ENCODE results near the gene SIGLEC5.

SIGLEC5 gene

GRCh38 chr19:51627491-51628138, 2.6 kb downstream of the SIGLEC5 start:
- DNase-seq, result no peak

DNA sequence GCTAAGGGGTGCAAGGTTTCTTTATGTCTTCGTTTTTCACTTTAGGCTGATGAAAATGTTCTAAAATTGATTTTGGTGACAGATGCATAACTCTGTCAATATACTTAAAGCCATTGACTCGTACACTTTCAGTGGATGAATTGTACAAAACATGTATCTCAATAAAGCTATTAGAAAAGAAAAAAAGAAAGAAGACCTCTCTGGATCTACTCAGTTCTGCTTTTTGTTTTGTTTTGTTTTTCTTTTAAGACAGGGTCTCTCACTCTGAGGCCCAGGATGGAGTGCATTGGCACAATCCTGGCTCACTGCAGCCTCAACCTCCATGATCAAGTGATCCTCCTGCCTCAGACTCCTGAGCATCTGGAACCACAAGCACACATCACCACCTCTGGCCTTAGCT, 3.5 kb downstream of the SIGLEC5 start:
- no peak for DNase-seq

GRCh38 chr19:51621178-51621577, 9.0 kb downstream of the SIGLEC5 start:
- DNase-seq, result peak; percentile 35 to 71

DNA sequence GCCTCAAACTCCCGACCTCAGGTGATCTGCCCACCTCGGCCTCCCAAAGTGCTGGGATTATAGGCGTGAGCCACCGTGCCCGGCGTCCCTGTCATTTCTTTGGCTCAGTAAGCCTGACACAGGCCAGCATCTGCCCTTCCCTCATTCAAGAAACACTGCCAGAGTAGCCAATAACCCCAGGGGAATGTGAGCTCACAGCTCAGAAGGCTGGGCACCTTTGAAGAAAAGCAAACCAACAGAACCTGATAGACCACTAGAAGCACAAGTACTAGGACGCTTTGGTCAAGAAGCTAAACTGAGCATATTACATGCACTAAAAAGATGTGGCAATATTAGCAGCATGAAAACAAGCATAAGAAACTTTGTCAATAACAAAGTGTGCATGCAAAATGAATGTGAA, 14.2 kb downstream of the SIGLEC5 start:
- DNase-seq, result no peak

DNA sequence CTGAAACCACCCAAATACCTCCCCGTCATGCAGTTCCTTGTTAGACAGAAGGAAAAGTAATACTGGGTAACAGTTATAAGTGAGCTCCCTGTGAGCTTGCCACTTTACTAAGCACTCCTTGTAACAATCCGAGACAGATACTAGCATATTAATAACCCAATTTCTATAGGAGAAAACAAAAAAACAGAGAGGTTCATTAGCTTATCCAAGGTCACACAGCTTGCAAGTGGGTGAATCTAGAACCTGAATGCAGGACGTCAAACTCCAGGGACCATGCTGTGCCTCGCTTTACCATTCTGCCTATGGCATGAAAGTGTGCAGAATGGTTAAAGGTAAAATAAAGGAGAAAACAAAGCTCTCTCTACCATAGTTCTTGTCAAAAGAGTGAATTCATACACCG, 15.4 kb downstream of the SIGLEC5 start:
- DNase-seq, result no peak

DNA sequence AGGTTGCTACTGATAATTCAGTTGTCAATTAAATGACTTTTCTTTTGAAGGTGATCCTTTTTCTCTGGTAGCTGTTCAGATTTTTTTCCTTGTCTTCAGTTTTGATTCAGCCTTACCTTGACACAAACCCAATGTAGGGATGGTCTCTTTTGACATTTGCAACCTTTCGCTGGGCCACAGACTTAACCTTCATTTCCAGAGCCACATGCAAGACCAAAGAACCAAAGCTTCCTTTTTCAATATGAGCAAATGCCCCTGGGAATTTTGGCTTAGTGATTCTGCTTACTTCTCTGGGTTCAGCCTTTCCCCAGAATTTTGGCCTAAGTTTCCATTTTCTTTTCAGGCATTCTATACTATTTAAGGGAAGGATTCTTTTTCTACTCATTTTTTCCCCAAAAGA, 19.6 kb downstream of the SIGLEC5 start:
- no peak for DNase-seq

- peak; percentile 78 to 99 for DNase-seq
These were observed 22.2 kb downstream of the SIGLEC5 start for GRCh38 chr19:51607920-51608562.

GRCh38 chr19:51607077-51607476, 23.1 kb downstream of the SIGLEC5 start:
- no peak for DNase-seq

DNA sequence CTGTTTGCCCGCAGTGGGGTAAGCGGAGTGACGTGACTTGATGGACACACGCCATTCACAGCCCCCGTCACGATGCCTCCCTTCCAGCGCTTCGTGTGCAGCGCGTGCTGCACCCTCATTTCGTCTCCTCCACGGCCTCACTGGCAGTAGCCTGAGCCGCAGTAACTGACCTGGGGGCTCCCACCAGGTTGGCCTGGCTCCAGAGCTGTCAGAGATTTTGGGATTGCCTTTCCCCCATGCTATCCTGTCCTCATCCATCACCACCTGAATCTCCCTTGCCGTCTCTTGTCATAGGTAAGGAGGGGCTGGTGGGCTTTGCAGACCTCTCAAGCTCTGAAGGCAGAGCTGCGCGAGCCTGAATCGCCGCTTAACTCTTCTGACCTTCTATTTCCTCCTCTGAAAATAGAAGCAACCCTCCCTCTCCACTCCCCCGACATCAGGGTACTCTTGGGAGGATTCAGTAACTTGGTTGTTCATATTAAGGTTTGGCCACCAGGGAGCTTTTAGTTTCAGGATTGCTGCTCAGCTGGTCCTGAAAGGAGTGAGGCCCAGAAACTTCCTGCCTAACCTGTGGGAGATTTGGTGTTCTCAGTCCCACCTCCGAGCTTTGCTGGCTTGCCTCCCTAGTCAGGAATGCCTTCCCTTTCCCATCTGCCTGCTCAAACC, 27.9 kb downstream of the SIGLEC5 start:
- no peak for DNase-seq

DNA sequence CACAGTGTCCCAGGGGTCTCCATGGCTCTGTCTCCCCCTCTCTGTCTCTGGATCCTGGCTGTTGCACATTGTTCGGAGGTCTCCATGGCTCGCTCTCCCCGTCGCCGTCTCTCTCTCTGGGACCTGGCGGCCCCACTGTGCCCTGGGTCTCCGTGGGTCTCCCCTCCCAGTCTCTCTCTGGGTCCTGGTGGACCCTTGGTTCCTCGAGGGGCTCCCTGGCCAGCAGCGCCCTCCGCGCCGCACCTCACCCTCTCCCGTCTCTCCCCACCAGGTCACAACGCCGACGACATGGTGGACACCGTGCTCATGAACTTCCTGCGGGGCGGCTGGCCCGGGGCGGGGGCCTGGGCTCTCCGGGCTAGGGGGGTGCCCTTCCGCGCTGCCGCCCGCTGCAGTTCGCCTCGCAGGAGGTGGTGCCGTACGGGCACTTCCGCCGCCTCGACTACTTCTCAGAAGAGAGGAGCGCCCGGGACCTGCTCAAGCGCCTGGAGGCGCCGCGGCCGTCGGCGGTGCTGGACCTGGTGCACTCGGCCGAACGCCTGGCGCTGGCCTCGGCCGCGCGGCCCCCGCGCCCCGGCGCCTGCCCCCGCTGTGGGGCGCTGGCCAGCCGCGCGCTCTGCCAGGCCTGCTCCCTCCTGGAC, 29.1 kb downstream of the SIGLEC5 start:
- DNase-seq, result no peak

DNA sequence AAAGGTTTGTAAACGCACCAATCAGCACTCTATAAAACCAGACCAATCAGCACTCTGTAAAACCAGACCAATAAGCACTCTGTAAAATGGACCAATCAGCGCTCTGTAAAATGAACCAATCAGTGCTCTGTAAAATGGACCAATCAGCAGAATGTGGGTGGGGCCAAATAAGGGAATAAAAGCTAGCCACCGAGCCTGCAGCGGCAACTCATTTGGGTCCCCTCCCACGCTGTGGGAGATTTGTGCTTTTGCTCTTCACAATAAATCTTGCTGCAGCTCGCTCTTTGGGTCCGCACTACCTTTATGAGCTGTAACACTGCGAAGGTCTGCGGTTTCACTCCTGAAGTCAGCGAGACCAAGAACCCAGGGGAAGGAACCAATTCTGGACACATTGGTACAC, 31.1 kb downstream of the SIGLEC5 start:
- DNase-seq, result no peak

DNA sequence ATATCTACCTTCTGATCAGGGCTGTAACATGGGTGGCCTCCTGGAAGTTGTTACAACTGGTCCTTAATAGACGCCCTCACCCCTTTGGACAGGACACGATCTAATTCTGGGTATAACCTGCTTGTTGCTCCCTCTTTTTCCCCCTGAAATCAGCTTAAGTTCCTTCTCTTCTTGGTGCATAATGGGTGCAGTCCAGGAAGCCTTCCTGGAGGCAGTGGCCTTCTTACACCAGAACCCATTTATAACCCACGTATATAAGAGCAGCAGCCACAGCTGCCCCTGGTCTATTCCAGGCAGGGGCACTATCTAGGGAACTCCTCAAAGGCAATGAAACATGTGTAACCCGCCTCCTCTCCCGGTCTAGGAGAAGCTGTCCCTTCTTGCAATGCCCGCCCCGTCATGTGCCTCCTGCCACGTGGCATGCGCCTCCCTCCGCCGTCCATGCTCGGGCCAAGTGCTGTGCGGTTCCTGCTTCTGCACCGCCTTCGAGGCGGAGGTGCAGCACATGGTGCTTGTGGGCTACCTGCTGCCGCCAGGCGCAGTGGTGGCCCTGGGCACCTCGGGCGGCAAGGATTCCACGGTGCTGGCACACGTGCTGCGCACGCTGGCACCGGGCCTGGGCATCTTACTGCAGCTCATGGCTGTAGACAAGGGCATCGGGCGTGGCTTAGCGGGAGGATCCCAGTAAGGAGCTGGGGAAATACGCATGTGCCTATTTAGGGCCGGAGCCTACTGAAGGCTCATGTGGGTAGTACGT, 31.9 kb downstream of the SIGLEC5 start:
- DNase-seq, result no peak

- DNase-seq, result peak; percentile 14 to 76
These were observed 34.7 kb downstream of the SIGLEC5 start for GRCh38 chr19:51595190-51596175.

DNA sequence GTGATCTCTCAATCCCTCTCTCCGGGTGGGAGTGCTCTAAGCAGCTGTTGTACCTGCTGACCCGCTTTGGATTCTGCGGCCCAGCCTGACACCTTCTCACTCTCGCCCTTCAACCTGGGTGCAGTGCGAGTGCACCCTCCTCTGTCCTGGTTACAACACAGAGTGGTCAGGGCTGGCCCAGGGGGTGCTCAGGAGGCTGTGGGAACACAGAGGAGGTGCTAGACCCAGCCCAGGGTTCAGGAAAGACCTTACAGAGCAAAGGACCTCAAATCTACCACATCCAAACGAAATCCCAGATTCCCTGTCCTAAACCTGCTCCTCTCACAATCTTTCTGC, 35.5 kb downstream of the SIGLEC5 start:
- DNase-seq, result no peak

GRCh38 chr19:51593969-51594773, 36.0 kb downstream of the SIGLEC5 start:
- DNase-seq, result peak; percentile 96 to 98

- no peak for DNase-seq
These were observed 36.9 kb downstream of the SIGLEC5 start for GRCh38 chr19:51593138-51593890.

DNA sequence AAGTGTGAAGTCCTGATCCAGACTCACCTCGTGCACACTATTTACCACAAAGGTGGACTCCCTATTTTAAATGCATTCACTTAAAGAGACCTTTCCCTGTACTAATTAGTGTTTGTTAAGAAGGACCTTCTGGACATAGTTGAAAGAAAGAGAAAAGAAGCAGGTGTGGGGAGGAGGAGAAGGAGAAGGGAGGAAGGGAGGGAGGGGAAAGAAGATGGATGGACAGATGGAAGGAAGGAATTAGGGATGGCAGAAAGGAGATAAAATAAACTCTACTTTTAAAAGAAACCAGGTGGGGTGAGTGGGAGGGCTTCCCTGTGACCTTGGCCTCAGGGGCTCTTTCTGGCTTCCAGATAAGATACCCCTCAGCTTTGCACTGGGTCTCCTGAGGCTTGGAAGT, 37.7 kb downstream of the SIGLEC5 start:
- no peak for DNase-seq

- DNase-seq, result no peak
These were observed 39.8 kb downstream of the SIGLEC5 start for GRCh38 chr19:51590441-51590840.

GRCh38 chr19:51589511-51589910, 40.7 kb downstream of the SIGLEC5 start:
- DNase-seq, result no peak

Measured in inflammatory macrophage treated with lipopolysaccharide for 1 hour (primary cell).